Endodermal cell (in vitro differentiated cells): ENCODE results near the gene PRPF6. TPM values are rescaled to one million over a fixed set of nuclear protein-coding genes. Genes with fewer than 3 reads are reported as not detected.

Experiments used
- DNase-seq: peaks from one replicate; pipeline ENCODE4 v3.0.0-alpha.2; 2017
- H3K27ac ChIP-seq: 2 replicates; pipeline ENCODE4 v1.5.1; 2013; ENCODE audit warnings: mild to moderate bottlenecking, low read depth, low read length, moderate library complexity
- H3K27me3 ChIP-seq: 2 replicates; pipeline ENCODE4 v1.6.1; 2013; ENCODE audit warnings: mild to moderate bottlenecking, low read length, moderate library complexity; ENCODE audit not compliant: insufficient read depth, control insufficient read depth, poor library complexity, severe bottlenecking
- H3K36me3 ChIP-seq: 2 replicates; pipeline ENCODE4 v1.7.0; 2013; ENCODE audit warnings: mild to moderate bottlenecking, low read length, moderate library complexity; ENCODE audit not compliant: control insufficient read depth, insufficient read depth
- H3K4me1 ChIP-seq: one replicate; pipeline ENCODE4 v1.7.0; 2013; ENCODE audit warnings: low read length; ENCODE audit not compliant: control insufficient read depth, insufficient read depth
- H3K4me3 ChIP-seq: 2 replicates; pipeline ENCODE4 v1.5.1; 2013; ENCODE audit warnings: mild to moderate bottlenecking, low read length, moderate library complexity
- H3K9ac ChIP-seq: 2 replicates; pipeline ENCODE4 v1.6.1; 2013; ENCODE audit warnings: mild to moderate bottlenecking, low read length, moderate library complexity; ENCODE audit not compliant: poor library complexity, severe bottlenecking; ENCODE audit errors: extremely low read depth
- H3K9me3 ChIP-seq: 2 replicates; pipeline ENCODE4 v1.6.1; 2013; ENCODE audit warnings: mild to moderate bottlenecking, low read length, moderate library complexity; ENCODE audit not compliant: control insufficient read depth
- H3K27ac Mint-ChIP-seq: 2 replicates; pipeline ENCODE4 v1.8.0; 2020; ENCODE audit warnings: mixed read lengths
- H3K27me3 Mint-ChIP-seq: 2 replicates; pipeline ENCODE4 v1.8.0; 2021; ENCODE audit warnings: mild to moderate bottlenecking, mixed read lengths; ENCODE audit not compliant: insufficient read depth
- H3K36me3 Mint-ChIP-seq: 2 replicates; pipeline ENCODE4 v1.8.0; 2020; ENCODE audit warnings: low read depth, mixed read lengths
- H3K4me1 Mint-ChIP-seq: 2 replicates; pipeline ENCODE4 v1.8.0; 2020; ENCODE audit warnings: mixed read lengths
- H3K4me3 Mint-ChIP-seq: 2 replicates; pipeline ENCODE4 v1.8.0; 2020; ENCODE audit warnings: mild to moderate bottlenecking, moderate library complexity, mixed read lengths
- H3K9me3 Mint-ChIP-seq: 2 replicates; pipeline ENCODE4 v1.8.0; 2020; ENCODE audit warnings: mild to moderate bottlenecking, mixed read lengths
- WGBS, 2 experiments: methylation state at CpG; one replicate each; pipeline versions ENCODE4 v1.1.5 to v1.1.7; 2013; ENCODE audit warnings: missing lambda C conversion rate in 2 of 2, mixed read lengths in 1 of 2; ENCODE audit not compliant: insufficient coverage in 1 of 2, insufficient read length in 1 of 2; 5-methylcytosine and 5-hydroxymethylcytosine counted together
- total RNA-seq, 2 donors: library from RNA; stranded (reverse); fragmentation: NEBNext Ultra II Directional in 1 of 2; extraction: Animal tissue kit (Norgen Biotek cat#: 25700) in 1 of 2; gene quantifications; 2 replicates in 1 of 2; 3 replicates in 1 of 2; pipeline ENCODE4 v1.2.1, GENCODE V29; 2021
- TF ChIP-seq, protein P1 (sequence below): fragments of 200-600 bp; sonication (generic); conservative IDR thresholded peaks from 2 replicates; pipeline ENCODE4 v1.5.0; 2021; ENCODE audit warnings: antibody characterized with exemption, mild to moderate bottlenecking

The PRPF6 gene
- total RNA-seq, 2 donors from 2014 or later, result 73.3 to 73.9 TPM

DNA sequence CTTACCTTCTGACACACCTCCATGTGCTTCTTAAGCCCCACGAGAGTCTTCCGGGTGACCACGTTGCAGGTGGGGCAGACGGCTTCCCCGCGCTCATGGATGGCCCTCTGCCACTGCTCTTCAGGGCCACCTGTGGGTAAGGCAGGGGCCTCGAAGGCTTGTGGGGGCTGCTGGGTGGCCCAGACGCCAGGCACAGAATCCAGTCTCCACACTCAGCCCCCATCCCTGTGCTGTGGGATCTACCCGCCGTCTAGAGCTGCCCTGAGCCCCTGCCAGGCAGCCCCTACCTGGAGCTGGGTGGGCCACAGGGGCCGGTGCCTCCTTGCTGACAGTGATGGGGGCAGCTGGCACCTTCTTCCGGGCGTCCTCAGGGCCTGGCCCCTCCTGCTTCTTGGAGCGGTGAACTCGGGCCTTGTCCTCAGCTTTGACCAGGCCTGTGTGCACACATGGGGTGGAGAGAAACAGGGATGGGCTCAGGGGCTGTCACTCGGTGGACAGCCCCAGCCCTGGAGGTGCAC, 17.1 kb upstream of the PRPF6 start:
- peaks cover 35% of the 10 kb centered on the region for H3K36me3 ChIP-seq
- H3K27ac Mint-ChIP-seq, result no peak overlapping the region
- H3K4me1 ChIP-seq, result peaks cover 9% of the 10 kb centered on the region
- no peaks in the 10 kb centered on the region for H3K27me3 ChIP-seq
- peaks cover 35% of the 10 kb centered on the region for H3K9me3 ChIP-seq
- no peak overlapping the region for H3K9ac ChIP-seq
- no peak overlapping the region for H3K4me3 ChIP-seq
- peaks cover 19% of the 10 kb centered on the region for H3K9me3 Mint-ChIP-seq
- H3K36me3 Mint-ChIP-seq, result peaks cover 51% of the 10 kb centered on the region
- H3K27ac ChIP-seq, result no peak overlapping the region
- 95 to 100% methylated on average over 10 to 16 of the region's 16 CpGs for WGBS, 2 experiments
- no peaks in the 10 kb centered on the region for H3K27me3 Mint-ChIP-seq
- TF ChIP-seq, protein P1, sequence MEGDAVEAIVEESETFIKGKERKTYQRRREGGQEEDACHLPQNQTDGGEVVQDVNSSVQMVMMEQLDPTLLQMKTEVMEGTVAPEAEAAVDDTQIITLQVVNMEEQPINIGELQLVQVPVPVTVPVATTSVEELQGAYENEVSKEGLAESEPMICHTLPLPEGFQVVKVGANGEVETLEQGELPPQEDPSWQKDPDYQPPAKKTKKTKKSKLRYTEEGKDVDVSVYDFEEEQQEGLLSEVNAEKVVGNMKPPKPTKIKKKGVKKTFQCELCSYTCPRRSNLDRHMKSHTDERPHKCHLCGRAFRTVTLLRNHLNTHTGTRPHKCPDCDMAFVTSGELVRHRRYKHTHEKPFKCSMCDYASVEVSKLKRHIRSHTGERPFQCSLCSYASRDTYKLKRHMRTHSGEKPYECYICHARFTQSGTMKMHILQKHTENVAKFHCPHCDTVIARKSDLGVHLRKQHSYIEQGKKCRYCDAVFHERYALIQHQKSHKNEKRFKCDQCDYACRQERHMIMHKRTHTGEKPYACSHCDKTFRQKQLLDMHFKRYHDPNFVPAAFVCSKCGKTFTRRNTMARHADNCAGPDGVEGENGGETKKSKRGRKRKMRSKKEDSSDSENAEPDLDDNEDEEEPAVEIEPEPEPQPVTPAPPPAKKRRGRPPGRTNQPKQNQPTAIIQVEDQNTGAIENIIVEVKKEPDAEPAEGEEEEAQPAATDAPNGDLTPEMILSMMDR, result no peak
- H3K4me3 Mint-ChIP-seq, result no peak overlapping the region
- DNase-seq, result no peak
- H3K4me1 Mint-ChIP-seq, result peaks cover 7% of the 10 kb centered on the region

DNA sequence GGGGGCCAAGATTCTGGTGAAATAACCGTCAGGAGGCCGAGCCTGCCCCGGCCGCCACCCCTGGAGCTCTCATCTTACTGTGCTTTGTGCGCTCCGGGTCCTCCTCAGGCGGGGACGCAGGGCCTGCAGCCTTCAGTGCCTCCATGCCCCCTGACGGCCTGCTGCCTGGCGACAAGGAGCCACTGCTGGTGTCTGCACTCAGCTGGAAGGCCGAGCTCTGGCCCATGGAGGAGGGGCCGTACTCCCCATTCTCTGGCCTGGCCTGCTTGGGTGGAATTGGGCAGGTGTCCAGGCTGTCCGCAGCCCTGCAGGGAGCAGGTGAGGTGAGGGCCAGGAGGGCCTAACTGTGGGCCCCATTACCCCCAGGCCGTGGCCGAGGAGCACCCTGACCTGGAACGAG, 16.5 kb upstream of the PRPF6 start:
- DNase-seq, result no peak
- H3K9ac ChIP-seq, result no peak overlapping the region
- 96 to 100% methylated on average over 2 to 16 of the region's 16 CpGs for WGBS, 2 experiments
- H3K9me3 ChIP-seq, result peaks cover 35% of the 10 kb centered on the region
- H3K4me3 Mint-ChIP-seq, result no peak overlapping the region
- H3K27me3 Mint-ChIP-seq, result no peaks in the 10 kb centered on the region
- peaks cover 51% of the 10 kb centered on the region for H3K36me3 Mint-ChIP-seq
- peaks cover 4% of the 10 kb centered on the region for H3K4me1 Mint-ChIP-seq
- peaks cover 34% of the 10 kb centered on the region for H3K36me3 ChIP-seq
- H3K27ac Mint-ChIP-seq, result no peak overlapping the region
- H3K4me1 ChIP-seq, result peaks cover 6% of the 10 kb centered on the region
- H3K4me3 ChIP-seq, result no peak overlapping the region
- H3K9me3 Mint-ChIP-seq, result peaks cover 20% of the 10 kb centered on the region
- H3K27me3 ChIP-seq, result no peaks in the 10 kb centered on the region
- no peak overlapping the region for H3K27ac ChIP-seq
- TF ChIP-seq, protein P1, result no peak

DNA sequence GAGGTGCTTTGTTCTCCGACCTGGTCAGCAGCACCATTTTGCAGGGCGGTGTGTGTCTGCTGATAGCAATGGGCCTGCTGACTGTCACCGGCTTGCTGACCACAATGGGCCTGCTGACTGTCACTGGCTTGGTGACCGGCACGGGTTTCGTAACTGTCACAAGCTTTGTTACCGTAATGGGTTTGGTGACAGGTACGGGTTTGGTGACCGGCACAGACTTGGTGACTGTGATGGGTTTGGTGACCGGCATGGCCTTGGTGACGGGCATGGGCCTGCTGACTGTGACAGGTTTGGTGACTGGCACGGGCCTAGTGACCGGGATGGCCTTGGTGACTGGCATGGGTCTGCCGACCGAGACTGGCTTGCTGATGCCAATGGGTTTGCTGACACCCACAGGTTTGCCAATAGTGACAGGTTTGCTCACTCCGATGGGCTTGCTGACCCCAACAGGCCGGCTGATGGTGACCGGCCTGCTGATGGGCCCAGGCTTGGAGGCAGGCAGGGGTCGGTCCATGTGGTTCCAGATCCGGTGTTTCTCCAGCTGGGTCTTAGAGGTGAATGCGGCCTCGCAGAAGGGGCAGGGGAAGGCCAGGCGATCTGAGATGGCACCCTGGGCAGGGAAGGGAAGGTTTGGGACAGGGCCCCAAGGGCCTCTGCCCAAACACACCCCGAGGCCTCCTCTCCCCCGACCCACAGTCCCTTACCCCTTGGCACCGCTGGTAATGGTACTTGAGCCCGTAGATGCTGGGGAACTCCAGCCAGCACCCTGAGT, 14.6 kb upstream of the PRPF6 start:
- Histone ChIP-seq H3K27ac (no peak overlapping the region), H3K4me3 (peak overlapping the region; percentile 45), H3K36me3 (peaks cover 34% of the 10 kb centered on the region), H3K9ac (no peak overlapping the region), H3K9me3 (peaks cover 35% of the 10 kb centered on the region), H3K4me1 (peaks cover 4% of the 10 kb centered on the region), H3K27me3 (peaks cover 10% of the 10 kb centered on the region)
- WGBS, 2 experiments, result 93 to 97% methylated on average over 22 to 27 of the region's 27 CpGs
- peaks cover 3% of the 10 kb centered on the region for H3K4me1 Mint-ChIP-seq
- no peak overlapping the region for H3K27ac Mint-ChIP-seq
- H3K9me3 Mint-ChIP-seq, result peaks cover 20% of the 10 kb centered on the region
- peaks cover 46% of the 10 kb centered on the region for H3K36me3 Mint-ChIP-seq
- TF ChIP-seq, protein P1, result no peak
- no peak overlapping the region for H3K4me3 Mint-ChIP-seq
- peak; percentile 30 for DNase-seq
- H3K27me3 Mint-ChIP-seq, result peaks cover 10% of the 10 kb centered on the region
